MM.1S (cell line): ENCODE measurements around the gene USP13.

Experiments used
- DNase-seq: peaks from one replicate; pipeline ENCODE4 v3.0.0-alpha.2; 2015
- H2AFZ ChIP-seq: fragments of 300-600 bp; sonication (generic); 2 replicates; pipeline ENCODE4 v1.6.0; 2016; ENCODE audit warnings: antibody characterized with exemption, low read length
- H3F3A ChIP-seq: fragments of 300-600 bp; sonication (generic); 2 replicates; pipeline ENCODE4 v1.6.1; 2016; ENCODE audit warnings: mild to moderate bottlenecking, antibody characterized with exemption, low read length, moderate library complexity, mixed read lengths; ENCODE audit not compliant: insufficient read depth
- H3K27ac ChIP-seq: fragments of 300-600 bp; sonication (generic); 2 replicates; pipeline ENCODE4 v1.5.1; 2016; ENCODE audit warnings: mild to moderate bottlenecking, low read length
- H3K27me3 ChIP-seq: fragments of 300-600 bp; sonication (generic); replicated peaks from 2 replicates; pipeline ENCODE4 v1.6.0; 2016; ENCODE audit warnings: low read length; ENCODE audit not compliant: insufficient read depth
- H3K36me3 ChIP-seq: fragments of 300-600 bp; sonication (generic); replicated peaks from 2 replicates; pipeline ENCODE4 v1.6.1; 2016; ENCODE audit warnings: mild to moderate bottlenecking, low read length, mixed read lengths; ENCODE audit not compliant: insufficient read depth
- H3K4me1 ChIP-seq: fragments of 300-600 bp; sonication (generic); 2 replicates; pipeline ENCODE4 v1.6.1; 2016; ENCODE audit warnings: low read length, mixed read lengths
- H3K4me2 ChIP-seq: fragments of 300-600 bp; sonication (generic); 2 replicates; pipeline ENCODE4 v1.6.0; 2016; ENCODE audit warnings: low read depth, low read length
- H3K4me3 ChIP-seq: fragments of 300-600 bp; sonication (generic); 2 replicates; pipeline ENCODE4 v1.5.1; 2016; ENCODE audit warnings: low read length, mixed read lengths
- H3K79me2 ChIP-seq: fragments of 300-600 bp; sonication (generic); 2 replicates; pipeline ENCODE4 v1.6.1; 2016; ENCODE audit warnings: mixed run types, low read length, mixed read lengths
- H3K9ac ChIP-seq: fragments of 300-600 bp; sonication (generic); 2 replicates; pipeline ENCODE4 v1.6.1; 2016; ENCODE audit warnings: low read length, mixed read lengths
- H3K9me2 ChIP-seq: fragments of 300-600 bp; sonication (generic); replicated peaks from 2 replicates; pipeline ENCODE4 v1.6.1; 2016; ENCODE audit warnings: mild to moderate bottlenecking, low read length, mixed read lengths; ENCODE audit not compliant: insufficient read depth
- H3K9me3 ChIP-seq: fragments of 300-600 bp; sonication (generic); replicated peaks from 2 replicates; pipeline ENCODE4 v1.6.1; 2016; ENCODE audit warnings: mild to moderate bottlenecking, low read length, mixed read lengths; ENCODE audit not compliant: insufficient read depth
- H4K20me1 ChIP-seq: fragments of 300-600 bp; sonication (generic); 2 replicates; pipeline ENCODE4 v1.6.1; 2016; ENCODE audit warnings: mild to moderate bottlenecking, low read length, moderate library complexity, mixed read lengths; ENCODE audit not compliant: insufficient read depth
- CTCF ChIP-seq: fragments of 300-600 bp; sonication (generic); IDR thresholded peaks from 2 replicates; pipeline ENCODE4 v1.5.1; 2016; ENCODE audit warnings: antibody characterized with exemption, low read length, mixed read lengths
- EZH2 ChIP-seq: fragments of 300-600 bp; sonication (generic); optimal IDR thresholded peaks from 2 replicates; pipeline ENCODE3; 2017; ENCODE audit warnings: low read depth, mild to moderate bottlenecking, antibody characterized with exemption, low read length, mixed read lengths
- EZH2phosphoT487 ChIP-seq: fragments of 300-600 bp; sonication (generic); IDR thresholded peaks from 2 replicates; pipeline ENCODE4 v1.6.1; 2018; ENCODE audit warnings: antibody characterized with exemption, low read length

The USP13 gene

GRCh38 chr3:179732661-179733348, 80.0 kb downstream of the USP13 start:
- Histone ChIP-seq H3K36me3 (no peaks in the 10 kb centered on the region), H4K20me1 (no peaks in the 10 kb centered on the region)

GRCh38 chr3:179733797-179734196, 81.0 kb downstream of the USP13 start:
- TF ChIP-seq EZH2phosphoT487 (no peak), EZH2 (no peak), CTCF (no peak)
- H3K4me1 ChIP-seq = no peaks in the 10 kb centered on the region
- no peak overlapping the region for H2AFZ ChIP-seq
- no peak overlapping the region for H3K9ac ChIP-seq
- no peaks in the 10 kb centered on the region for H3K36me3 ChIP-seq
- H3K27ac ChIP-seq = no peak overlapping the region
- no peaks in the 10 kb centered on the region for H3F3A ChIP-seq
- no peak overlapping the region for H3K4me3 ChIP-seq
- H3K27me3 ChIP-seq = no peaks in the 10 kb centered on the region
- no peak overlapping the region for H3K4me2 ChIP-seq
- no peaks in the 10 kb centered on the region for H3K9me3 ChIP-seq
- no peaks in the 10 kb centered on the region for H4K20me1 ChIP-seq
- H3K9me2 ChIP-seq = no peaks in the 10 kb centered on the region
- no peaks in the 10 kb centered on the region for H3K79me2 ChIP-seq
- DNase-seq = no peak

More at GRCh38 chr3:179732661-179733348, 80.0 kb downstream of the USP13 start:
- Histone ChIP-seq H3K79me2 (no peaks in the 10 kb centered on the region), H3K4me2 (no peak overlapping the region), H3K27ac (no peak overlapping the region), H3K9me3 (no peaks in the 10 kb centered on the region), H3K4me3 (no peak overlapping the region), H3F3A (no peaks in the 10 kb centered on the region), H3K9ac (no peak overlapping the region), H3K4me1 (no peaks in the 10 kb centered on the region), H2AFZ (no peak overlapping the region), H3K9me2 (no peaks in the 10 kb centered on the region), H3K27me3 (no peaks in the 10 kb centered on the region)
- TF ChIP-seq EZH2phosphoT487 (no peak), EZH2 (no peak), CTCF (no peak)
- DNase-seq = no peak

GRCh38 chr3:179734497-179735281, 81.8 kb downstream of the USP13 start:
- no peaks in the 10 kb centered on the region for H3K9me2 ChIP-seq
- H4K20me1 ChIP-seq = no peaks in the 10 kb centered on the region
- H3F3A ChIP-seq = no peaks in the 10 kb centered on the region
- H3K36me3 ChIP-seq = no peaks in the 10 kb centered on the region
- no peaks in the 10 kb centered on the region for H3K79me2 ChIP-seq
- no peak overlapping the region for H3K9ac ChIP-seq
- no peak for DNase-seq
- H3K27ac ChIP-seq = no peak overlapping the region
- H3K9me3 ChIP-seq = no peaks in the 10 kb centered on the region
- no peak for TF ChIP-seq CTCF
- TF ChIP-seq EZH2 = no peak
- no peak overlapping the region for H2AFZ ChIP-seq
- no peaks in the 10 kb centered on the region for H3K4me1 ChIP-seq
- no peak overlapping the region for H3K4me2 ChIP-seq
- H3K4me3 ChIP-seq = no peak overlapping the region
- no peaks in the 10 kb centered on the region for H3K27me3 ChIP-seq
